ENCODE measurements around the gene FAM32A.

- TF ChIP-seq EZH2 (IDR thresholded peaks at IDR 0.05) (no peak), POLR2AphosphoS5 (IDR thresholded peaks at IDR 0.05; ENCODE audit: borderline replicate concordance, low read depth, low read length) (no peak)
Observed at GRCh38 chr19:16225279-16226183, 40.3 kb downstream of the FAM32A start.

Data from SK-N-MC (cell line).